AG09319 (cell line): Measurements from ENCODE around the gene CYP27A1.

Experiments used
- DNase-seq: peaks from one replicate; pipeline ENCODE4 v3.0.0-alpha.2; 2010; ENCODE audit warnings: low read depth; ENCODE audit errors: extremely low read depth
- CTCF ChIP-seq: IDR thresholded peaks from 2 replicates; pipeline ENCODE4 v1.5.1; 2011; ENCODE audit warnings: low read depth, mild to moderate bottlenecking, inconsistent platforms, low read length, moderate library complexity

CYP27A1 gene

GRCh38 chr2:218811382-218811781, 29.4 kb downstream of the CYP27A1 start:
- no peak for TF ChIP-seq CTCF
- DNase-seq = no peak

DNA sequence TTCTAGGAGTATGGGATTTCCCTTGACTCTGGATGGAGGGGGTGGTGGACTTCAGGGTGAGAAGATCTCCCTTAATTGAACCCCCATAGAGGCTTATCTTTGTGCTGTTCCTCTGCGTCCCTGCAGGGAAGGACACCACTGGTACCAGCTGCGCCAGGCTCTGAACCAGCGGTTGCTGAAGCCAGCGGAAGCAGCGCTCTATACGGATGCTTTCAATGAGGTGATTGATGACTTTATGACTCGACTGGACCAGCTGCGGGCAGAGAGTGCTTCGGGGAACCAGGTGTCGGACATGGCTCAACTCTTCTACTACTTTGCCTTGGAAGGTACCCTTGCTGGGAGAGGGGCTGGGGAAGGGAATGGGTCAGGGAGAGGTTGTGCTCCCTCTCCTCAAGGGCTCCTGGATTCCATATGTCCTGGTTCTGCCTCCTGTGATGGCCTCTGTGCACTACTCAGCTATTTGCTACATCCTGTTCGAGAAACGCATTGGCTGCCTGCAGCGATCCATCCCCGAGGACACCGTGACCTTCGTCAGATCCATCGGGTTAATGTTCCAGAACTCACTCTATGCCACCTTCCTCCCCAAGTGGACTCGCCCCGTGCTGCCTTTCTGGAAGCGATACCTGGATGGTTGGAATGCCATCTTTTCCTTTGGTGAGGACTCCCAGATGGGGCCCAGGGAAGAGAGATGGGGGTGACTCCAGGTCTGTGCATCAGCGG, 30.3 kb downstream of the CYP27A1 start:
- no peak for TF ChIP-seq CTCF
- DNase-seq = no peak

DNA sequence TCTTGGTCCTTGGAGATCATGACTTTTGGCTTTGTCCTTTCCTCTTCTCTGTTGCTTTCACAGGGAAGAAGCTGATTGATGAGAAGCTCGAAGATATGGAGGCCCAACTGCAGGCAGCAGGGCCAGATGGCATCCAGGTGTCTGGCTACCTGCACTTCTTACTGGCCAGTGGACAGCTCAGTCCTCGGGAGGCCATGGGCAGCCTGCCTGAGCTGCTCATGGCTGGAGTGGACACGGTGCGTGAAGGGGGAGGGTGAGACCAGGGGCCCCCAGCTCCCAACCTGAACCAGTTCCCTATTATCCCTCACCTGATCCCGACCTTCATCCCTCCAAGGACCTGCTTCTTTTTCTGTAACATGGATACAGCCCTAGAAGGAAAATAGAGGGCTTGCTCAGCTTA, 30.9 kb downstream of the CYP27A1 start:
- no peak for DNase-seq
- no peak for TF ChIP-seq CTCF

DNA sequence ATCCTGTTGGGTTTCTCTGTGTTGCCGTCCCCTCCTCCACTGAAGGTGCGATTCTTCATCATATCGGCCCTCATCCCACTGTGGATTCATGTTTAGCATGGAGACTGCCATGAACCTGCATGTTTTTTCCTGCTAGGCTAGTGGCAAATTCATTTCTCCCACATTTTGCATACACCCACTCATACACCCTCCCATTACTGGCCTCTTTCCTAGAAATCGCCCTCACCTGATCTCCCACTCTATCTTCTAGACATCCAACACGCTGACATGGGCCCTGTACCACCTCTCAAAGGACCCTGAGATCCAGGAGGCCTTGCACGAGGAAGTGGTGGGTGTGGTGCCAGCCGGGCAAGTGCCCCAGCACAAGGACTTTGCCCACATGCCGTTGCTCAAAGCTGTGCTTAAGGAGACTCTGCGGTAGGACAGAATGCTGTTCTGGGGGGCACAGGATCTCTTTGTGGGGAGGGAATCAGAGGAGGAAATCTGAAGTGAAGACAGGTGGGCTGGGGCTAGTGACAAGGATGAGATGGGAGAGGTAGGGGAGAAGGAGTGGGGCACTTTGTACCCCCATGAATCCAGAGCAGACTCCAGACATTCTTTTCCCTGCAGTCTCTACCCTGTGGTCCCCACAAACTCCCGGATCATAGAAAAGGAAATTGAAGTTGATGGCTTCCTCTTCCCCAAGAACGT, 32.0 kb downstream of the CYP27A1 start:
- DNase-seq = no peak
- TF ChIP-seq CTCF = no peak

GRCh38 chr2:218814540-218815243, 32.7 kb downstream of the CYP27A1 start:
- TF ChIP-seq CTCF = no peak
- DNase-seq = no peak

DNA sequence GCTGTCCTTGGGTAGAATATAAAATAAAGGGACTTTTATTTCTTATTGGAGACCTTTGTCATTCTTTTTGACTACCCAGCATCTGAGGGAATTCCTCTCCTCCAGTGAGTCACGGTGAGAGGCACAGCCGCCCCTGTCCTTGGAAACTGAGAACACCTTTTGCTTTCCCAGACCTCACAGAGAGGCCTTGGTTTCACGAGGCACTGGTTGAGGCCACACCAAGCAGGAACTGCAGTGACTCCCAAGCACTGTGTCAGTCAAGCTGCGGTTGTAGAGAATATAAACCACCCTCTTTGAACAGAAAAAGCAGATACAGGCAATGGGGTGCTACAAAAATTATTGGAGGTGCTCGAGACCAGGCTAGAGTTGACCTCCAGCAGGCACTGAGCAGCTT, 33.3 kb downstream of the CYP27A1 start:
- DNase-seq = no peak
- TF ChIP-seq CTCF = no peak

- no peak for TF ChIP-seq CTCF
- DNase-seq = no peak
These were observed 33.7 kb downstream of the CYP27A1 start for GRCh38 chr2:218815649-218816048.
